ENCODE measurements around the gene CPD. TPM values are rescaled to one million over a fixed set of nuclear protein-coding genes. Genes with fewer than 3 reads are reported as not detected.

CPD gene
- total RNA-seq, 2 experiments from 2014 or later: 26.2 to 30.7 TPM

DNA sequence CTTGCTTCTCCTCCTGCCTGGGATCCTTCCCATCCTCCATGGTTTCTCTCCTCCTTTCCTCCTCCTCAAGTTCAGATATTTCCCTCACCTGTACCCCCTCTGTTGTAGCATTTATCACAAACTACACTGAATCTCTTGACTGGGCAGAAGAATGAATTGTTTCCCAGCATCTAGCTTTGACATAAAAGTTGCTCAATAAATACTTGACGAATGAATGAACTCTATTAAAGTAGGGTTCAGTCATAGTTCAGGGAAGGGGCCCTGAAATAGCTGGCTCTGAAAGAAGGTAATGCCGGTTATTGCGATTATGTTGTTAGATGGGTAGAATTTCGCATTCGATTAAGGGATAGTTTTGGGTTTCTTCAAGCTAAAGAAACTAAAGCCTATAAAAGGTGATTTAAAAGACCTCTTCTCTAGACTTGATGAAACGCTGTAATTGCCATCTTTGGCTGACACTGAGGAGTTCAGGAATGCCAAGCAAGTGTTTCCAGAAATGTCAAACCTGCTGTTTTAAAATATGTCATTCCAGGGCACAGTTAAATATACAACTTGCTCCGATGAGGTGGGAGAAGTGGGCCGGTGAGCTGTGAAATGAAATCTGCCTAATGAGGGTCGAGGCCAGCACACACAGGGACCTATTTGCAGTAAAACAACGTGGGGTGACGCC is 1.0 kb upstream of the CPD start:
- Mint-ChIP-seq H3K36me3 (ENCODE audit: low read depth) (peaks cover 6% of the 10 kb centered on the region), H3K9me3 (no peaks in the 10 kb centered on the region), H3K4me1 (ENCODE audit: low read depth) (peaks cover 54% of the 10 kb centered on the region), H3K4me3 (peak overlapping the region; percentile 93), H3K27me3 (no peaks in the 10 kb centered on the region), H3K27ac (peak overlapping the region; percentile 93)
- TF ChIP-seq, protein P1, sequence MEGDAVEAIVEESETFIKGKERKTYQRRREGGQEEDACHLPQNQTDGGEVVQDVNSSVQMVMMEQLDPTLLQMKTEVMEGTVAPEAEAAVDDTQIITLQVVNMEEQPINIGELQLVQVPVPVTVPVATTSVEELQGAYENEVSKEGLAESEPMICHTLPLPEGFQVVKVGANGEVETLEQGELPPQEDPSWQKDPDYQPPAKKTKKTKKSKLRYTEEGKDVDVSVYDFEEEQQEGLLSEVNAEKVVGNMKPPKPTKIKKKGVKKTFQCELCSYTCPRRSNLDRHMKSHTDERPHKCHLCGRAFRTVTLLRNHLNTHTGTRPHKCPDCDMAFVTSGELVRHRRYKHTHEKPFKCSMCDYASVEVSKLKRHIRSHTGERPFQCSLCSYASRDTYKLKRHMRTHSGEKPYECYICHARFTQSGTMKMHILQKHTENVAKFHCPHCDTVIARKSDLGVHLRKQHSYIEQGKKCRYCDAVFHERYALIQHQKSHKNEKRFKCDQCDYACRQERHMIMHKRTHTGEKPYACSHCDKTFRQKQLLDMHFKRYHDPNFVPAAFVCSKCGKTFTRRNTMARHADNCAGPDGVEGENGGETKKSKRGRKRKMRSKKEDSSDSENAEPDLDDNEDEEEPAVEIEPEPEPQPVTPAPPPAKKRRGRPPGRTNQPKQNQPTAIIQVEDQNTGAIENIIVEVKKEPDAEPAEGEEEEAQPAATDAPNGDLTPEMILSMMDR (IDR thresholded peaks at IDR 0.05): no peak
- DNase-seq (no peak), ATAC-seq (ENCODE audit: poor library complexity) (no peak)
- H3K4me1 ChIP-seq (ENCODE audit: insufficient read depth, low read length): peaks cover 35% of the 10 kb centered on the region
- H3K4me3 ChIP-seq (ENCODE audit: low read length): peak overlapping the region; percentile 78
- H3K9me3 ChIP-seq (ENCODE audit: control insufficient read depth in 1 of 2, insufficient read depth in 1 of 2, low read length in 2 of 2): no peaks in the 10 kb centered on the region
- ChIA-PET POLR2A (interaction anchor here (0.6 to 3.5 kb wide), 5 partner anchors 14 to 253 kb away, joined by 3 to 15 read pairs (median 5); no protein-coding TSS in a partner anchor), CTCF (interaction anchor here (0.9 to 1.8 kb wide), 3 partner anchors 42 to 99 kb away, joined by 3 read pairs; partner anchors contain the start of gene GOSR1)
- H3K27me3 ChIP-seq (ENCODE audit: control insufficient read depth in 1 of 2, insufficient read depth in 2 of 2, low read length in 2 of 2): no peaks in the 10 kb centered on the region
- no peaks in the 10 kb centered on the region for H3K36me3 ChIP-seq (ENCODE audit: insufficient read depth, low read length)
- H3K27ac ChIP-seq (ENCODE audit: low read depth in 1 of 2, low read length in 2 of 2): peak overlapping the region; percentile 82 to 88
- intact Hi-C loops (cut with DNase I, micrococcal nuclease): loop anchor here (2.0 to 10.0 kb wide), 8 partner anchors 15 to 447 kb away; partner anchors contain the start of genes CRLF3 (in 1 of the 2), GOSR1 (in 1 of the 2), NSRP1 (in 1 of the 2) and SSH2 (in 1 of the 2)

DNA sequence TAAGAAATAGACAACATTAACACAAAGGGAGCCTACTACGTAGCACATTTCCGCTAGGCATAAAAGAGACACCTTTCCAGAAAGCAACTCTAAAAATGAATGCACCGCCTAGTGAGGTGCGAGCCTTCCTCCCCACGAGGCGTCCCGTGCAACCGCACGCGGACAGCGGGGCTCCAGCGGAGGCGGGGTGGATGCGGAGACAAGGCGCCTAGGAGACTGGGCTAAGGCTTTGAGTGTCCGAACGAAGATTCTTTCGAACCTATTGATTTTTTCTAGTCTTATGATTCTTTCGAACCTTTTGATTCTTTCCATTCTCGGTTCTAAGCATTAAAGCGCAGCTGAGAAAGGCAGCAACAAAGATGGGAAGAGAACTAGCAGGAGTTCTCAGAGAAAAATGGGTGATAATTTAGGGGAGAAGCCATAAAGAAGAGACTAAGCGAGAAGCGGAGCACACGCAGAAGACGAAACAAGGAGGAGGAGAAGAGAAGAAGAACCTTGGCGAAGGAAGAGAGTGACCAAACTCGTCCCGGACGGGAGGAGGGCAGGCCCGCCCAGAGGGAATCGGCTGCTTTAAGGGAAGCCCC is 394 bp upstream of the CPD start:
- Mint-ChIP-seq H3K9me3 (no peaks in the 10 kb centered on the region), H3K4me3 (peak overlapping the region; percentile 93), H3K4me1 (ENCODE audit: low read depth) (peaks cover 60% of the 10 kb centered on the region), H3K27me3 (no peaks in the 10 kb centered on the region), H3K36me3 (ENCODE audit: low read depth) (peaks cover 6% of the 10 kb centered on the region), H3K27ac (peak overlapping the region; percentile 93)
- DNase-seq (peak; percentile 35 to 84 (median 48)), ATAC-seq (ENCODE audit: poor library complexity) (peak; percentile 50)
- ChIA-PET POLR2A (interaction anchor here (1.1 to 3.5 kb wide), 7 partner anchors 12 to 448 kb away, joined by 3 to 15 read pairs (median 4); partner anchors contain the start of gene SSH2), CTCF (interaction anchor here (0.9 to 1.8 kb wide), 2 partner anchors 43 to 55 kb away, joined by 3 read pairs; no protein-coding TSS in a partner anchor)
- Histone ChIP-seq H3K27ac (ENCODE audit: low read depth in 1 of 2, low read length in 2 of 2) (peak overlapping the region; percentile 82 to 88), H3K9me3 (ENCODE audit: control insufficient read depth in 1 of 2, insufficient read depth in 1 of 2, low read length in 2 of 2) (no peaks in the 10 kb centered on the region), H3K36me3 (ENCODE audit: insufficient read depth, low read length) (no peaks in the 10 kb centered on the region), H3K4me1 (ENCODE audit: insufficient read depth, low read length) (peaks cover 37% of the 10 kb centered on the region), H3K4me3 (ENCODE audit: low read length) (peak overlapping the region; percentile 78), H3K27me3 (ENCODE audit: control insufficient read depth in 1 of 2, insufficient read depth in 2 of 2, low read length in 2 of 2) (no peaks in the 10 kb centered on the region)
- intact Hi-C loops (cut with DNase I, micrococcal nuclease): loop anchor here (2.0 to 10.0 kb wide), 7 partner anchors 16 to 446 kb away; partner anchors contain the start of genes CRLF3 (in 1 of the 2), GOSR1 (in 1 of the 2), NSRP1 (in 1 of the 2) and SSH2 (in 1 of the 2)
- TF ChIP-seq, protein P1 (IDR thresholded peaks at IDR 0.05): no peak

DNA sequence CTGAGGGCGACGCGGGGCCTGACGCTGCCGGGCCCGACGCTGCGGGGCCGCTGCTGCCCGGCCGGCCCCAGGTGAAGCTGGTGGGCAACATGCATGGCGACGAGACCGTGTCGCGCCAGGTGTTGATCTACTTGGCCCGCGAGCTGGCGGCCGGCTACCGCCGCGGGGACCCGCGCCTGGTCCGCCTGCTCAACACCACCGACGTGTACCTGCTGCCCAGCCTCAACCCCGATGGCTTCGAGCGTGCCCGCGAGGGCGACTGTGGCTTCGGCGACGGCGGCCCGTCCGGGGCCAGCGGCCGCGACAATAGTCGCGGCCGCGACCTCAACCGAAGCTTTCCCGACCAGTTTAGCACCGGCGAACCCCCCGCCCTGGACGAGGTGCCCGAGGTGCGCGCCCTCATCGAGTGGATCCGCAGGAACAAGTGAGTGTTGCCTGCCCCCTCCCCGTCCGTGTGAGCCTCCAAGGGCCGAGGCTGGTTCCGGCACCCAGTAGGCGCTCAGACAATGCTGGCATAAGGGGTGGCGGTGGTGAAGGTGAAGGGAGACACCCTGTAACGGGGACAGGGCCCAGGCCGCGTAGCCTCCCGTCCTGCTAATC is 676 bp downstream of the CPD start:
- peak overlapping the region; percentile 48 for H3K27ac Mint-ChIP-seq
- no peaks in the 10 kb centered on the region for H3K27me3 Mint-ChIP-seq
- peak overlapping the region; percentile 78 for H3K4me3 ChIP-seq (ENCODE audit: low read length)
- H3K36me3 ChIP-seq (ENCODE audit: insufficient read depth, low read length): no peaks in the 10 kb centered on the region
- H3K9me3 ChIP-seq (ENCODE audit: control insufficient read depth in 1 of 2, insufficient read depth in 1 of 2, low read length in 2 of 2): no peaks in the 10 kb centered on the region
- CTCF ChIA-PET: interaction anchor here (2.5 kb wide), 1 partner anchor 43 kb away, joined by 12 read pairs; no protein-coding TSS in a partner anchor
- peaks cover 38% of the 10 kb centered on the region for H3K4me1 ChIP-seq (ENCODE audit: insufficient read depth, low read length)
- H3K4me1 Mint-ChIP-seq (ENCODE audit: low read depth): peaks cover 69% of the 10 kb centered on the region
- H3K9me3 Mint-ChIP-seq: no peaks in the 10 kb centered on the region
- ATAC-seq (ENCODE audit: poor library complexity) (no peak), DNase-seq (peak in 10 of 14 experiments; percentile 5 to 51 (median 26))
- intact Hi-C loops (cut with DNase I, micrococcal nuclease): loop anchor here (2.0 to 10.0 kb wide), 7 partner anchors 17 to 447 kb away; partner anchors contain the start of genes CRLF3 (in 1 of the 2), GOSR1 (in 1 of the 2), NSRP1 (in 1 of the 2) and SSH2 (in 1 of the 2)
- no peaks in the 10 kb centered on the region for H3K27me3 ChIP-seq (ENCODE audit: control insufficient read depth in 1 of 2, insufficient read depth in 2 of 2, low read length in 2 of 2)
- H3K4me3 Mint-ChIP-seq: peak overlapping the region; percentile 86
- peaks cover 6% of the 10 kb centered on the region for H3K36me3 Mint-ChIP-seq (ENCODE audit: low read depth)
- TF ChIP-seq, protein P1 (IDR thresholded peaks at IDR 0.05): no peak
- POLR2A ChIA-PET: interaction anchor here (0.6 to 3.5 kb wide), 7 partner anchors 8 to 513 kb away, joined by 3 to 15 read pairs (median 4); partner anchors contain the start of gene SSH2
- H3K27ac ChIP-seq (ENCODE audit: low read depth in 1 of 2, low read length in 2 of 2): peak overlapping the region in 1 of 2 donors; percentile 82

Data from CD4-positive, alpha-beta T cell (primary cell).